ENCODE data around the gene CLCN2. TPM values are rescaled to one million over a fixed set of nuclear protein-coding genes. Genes with fewer than 3 reads are reported as not detected.

CLCN2 gene
- total RNA-seq, 1 experiment from 2014 or later, result 22.9 TPM

DNA sequence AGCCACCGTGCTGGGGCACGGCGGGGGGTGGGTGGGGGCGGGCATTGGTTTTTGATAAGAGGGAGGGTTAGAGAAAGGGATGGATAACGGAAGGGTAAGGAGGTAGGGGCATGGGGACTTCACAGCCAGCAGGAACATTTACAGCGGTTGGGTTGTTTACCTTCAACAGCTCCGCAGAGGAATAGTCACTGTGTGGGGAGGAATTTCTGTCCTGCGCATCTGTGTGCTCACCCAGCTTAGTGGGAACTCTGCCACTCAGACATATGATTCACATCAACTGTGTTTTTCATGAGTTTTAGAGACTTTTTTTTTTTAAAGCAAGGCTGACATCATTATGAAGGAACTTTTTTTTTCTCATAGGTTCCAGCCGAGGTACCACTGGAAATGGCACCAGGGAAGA is 38.0 kb upstream of the CLCN2 start:
- Mint-ChIP-seq H3K27me3 (ENCODE audit: unreplicated experiment) (peaks cover 90% of the 10 kb centered on the region), H3K4me3 (ENCODE audit: low read depth, unreplicated experiment) (no peak overlapping the region), H3K9me3 (ENCODE audit: low read depth, unreplicated experiment) (no peaks in the 10 kb centered on the region), H3K4me1 (ENCODE audit: low read depth, unreplicated experiment) (no peaks in the 10 kb centered on the region), H3K27ac (ENCODE audit: unreplicated experiment) (no peak overlapping the region), H3K36me3 (ENCODE audit: insufficient read depth, unreplicated experiment) (no peaks in the 10 kb centered on the region)
- no TSS peak for BruUV-seq (replicated peaks)
- DNase-seq, result no peak
- intact Hi-C loops (cut with micrococcal nuclease; ENCODE audit: unreplicated experiment), result no loop called here
- CTCF ChIA-PET, result interaction anchor here (0.6 to 0.7 kb wide), 3 partner anchors 18 to 159 kb away, joined by 3 to 4 read pairs (median 3); no protein-coding TSS in a partner anchor
- TF ChIP-seq, protein P1, sequence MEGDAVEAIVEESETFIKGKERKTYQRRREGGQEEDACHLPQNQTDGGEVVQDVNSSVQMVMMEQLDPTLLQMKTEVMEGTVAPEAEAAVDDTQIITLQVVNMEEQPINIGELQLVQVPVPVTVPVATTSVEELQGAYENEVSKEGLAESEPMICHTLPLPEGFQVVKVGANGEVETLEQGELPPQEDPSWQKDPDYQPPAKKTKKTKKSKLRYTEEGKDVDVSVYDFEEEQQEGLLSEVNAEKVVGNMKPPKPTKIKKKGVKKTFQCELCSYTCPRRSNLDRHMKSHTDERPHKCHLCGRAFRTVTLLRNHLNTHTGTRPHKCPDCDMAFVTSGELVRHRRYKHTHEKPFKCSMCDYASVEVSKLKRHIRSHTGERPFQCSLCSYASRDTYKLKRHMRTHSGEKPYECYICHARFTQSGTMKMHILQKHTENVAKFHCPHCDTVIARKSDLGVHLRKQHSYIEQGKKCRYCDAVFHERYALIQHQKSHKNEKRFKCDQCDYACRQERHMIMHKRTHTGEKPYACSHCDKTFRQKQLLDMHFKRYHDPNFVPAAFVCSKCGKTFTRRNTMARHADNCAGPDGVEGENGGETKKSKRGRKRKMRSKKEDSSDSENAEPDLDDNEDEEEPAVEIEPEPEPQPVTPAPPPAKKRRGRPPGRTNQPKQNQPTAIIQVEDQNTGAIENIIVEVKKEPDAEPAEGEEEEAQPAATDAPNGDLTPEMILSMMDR (IDR thresholded peaks at IDR 0.05; ENCODE audit: unreplicated experiment), result no peak

DNA sequence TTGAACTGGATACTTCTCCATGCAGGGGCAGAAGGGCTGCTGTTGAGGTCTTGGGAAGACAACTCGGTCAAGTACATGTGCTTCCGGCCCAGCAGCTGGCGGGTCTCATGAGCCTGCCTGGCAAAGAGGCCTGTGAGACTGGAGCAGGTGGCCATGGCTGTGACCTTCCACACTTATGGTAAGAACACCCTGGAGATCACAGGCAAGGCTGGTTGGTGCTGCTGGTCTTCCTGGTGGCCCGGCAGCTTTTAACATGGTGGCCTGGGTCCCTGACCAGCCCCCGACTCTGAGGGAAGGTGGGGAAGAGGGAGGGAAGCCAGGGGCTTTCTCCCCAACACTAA is 33.9 kb upstream of the CLCN2 start:
- peaks cover 86% of the 10 kb centered on the region for H3K27me3 Mint-ChIP-seq (ENCODE audit: unreplicated experiment)
- no TSS peak for BruUV-seq (replicated peaks)
- CTCF ChIA-PET, result interaction anchor here (0.6 kb wide), 1 partner anchor 145 kb away, joined by 4 read pairs; no protein-coding TSS in a partner anchor
- TF ChIP-seq, protein P1 (IDR thresholded peaks at IDR 0.05; ENCODE audit: unreplicated experiment), result no peak
- no peaks in the 10 kb centered on the region for H3K4me1 Mint-ChIP-seq (ENCODE audit: low read depth, unreplicated experiment)
- H3K27ac Mint-ChIP-seq (ENCODE audit: unreplicated experiment), result no peak overlapping the region
- no peak overlapping the region for H3K4me3 Mint-ChIP-seq (ENCODE audit: low read depth, unreplicated experiment)
- no peak for DNase-seq
- no peaks in the 10 kb centered on the region for H3K9me3 Mint-ChIP-seq (ENCODE audit: low read depth, unreplicated experiment)
- H3K36me3 Mint-ChIP-seq (ENCODE audit: insufficient read depth, unreplicated experiment), result no peaks in the 10 kb centered on the region
- intact Hi-C loops (cut with micrococcal nuclease; ENCODE audit: unreplicated experiment), result no loop called here

DNA sequence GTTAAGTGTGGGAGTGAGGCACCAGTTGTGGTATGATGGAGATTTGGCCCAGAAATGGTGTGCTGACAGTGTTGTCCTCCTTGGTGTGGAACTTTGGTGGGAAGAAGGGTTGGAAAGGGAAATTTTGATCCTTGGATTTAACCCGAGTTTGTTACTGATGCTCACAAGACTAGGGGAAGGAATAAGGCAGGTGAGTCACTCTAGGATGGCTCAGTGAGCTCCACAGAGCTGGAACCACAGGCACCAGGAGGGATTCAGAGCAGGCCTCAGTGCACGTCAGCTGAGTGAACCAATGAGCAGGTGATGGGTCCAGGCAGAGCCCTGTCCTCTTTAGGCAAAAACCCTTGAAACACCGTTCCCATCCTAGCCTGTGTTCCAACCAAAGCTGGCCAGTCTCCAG is 29.9 kb upstream of the CLCN2 start:
- no peak for DNase-seq
- Mint-ChIP-seq H3K36me3 (ENCODE audit: insufficient read depth, unreplicated experiment) (no peaks in the 10 kb centered on the region), H3K4me1 (ENCODE audit: low read depth, unreplicated experiment) (no peaks in the 10 kb centered on the region), H3K9me3 (ENCODE audit: low read depth, unreplicated experiment) (no peaks in the 10 kb centered on the region), H3K4me3 (ENCODE audit: low read depth, unreplicated experiment) (no peak overlapping the region), H3K27ac (ENCODE audit: unreplicated experiment) (no peak overlapping the region), H3K27me3 (ENCODE audit: unreplicated experiment) (peaks cover 96% of the 10 kb centered on the region)
- CTCF ChIA-PET, result interaction anchor here (1.3 kb wide), 1 partner anchor 20 kb away, joined by 4 read pairs; no protein-coding TSS in a partner anchor
- BruUV-seq (replicated peaks), result no TSS peak
- TF ChIP-seq, protein P1 (IDR thresholded peaks at IDR 0.05; ENCODE audit: unreplicated experiment), result no peak
- intact Hi-C loops (cut with micrococcal nuclease; ENCODE audit: unreplicated experiment), result no loop called here

DNA sequence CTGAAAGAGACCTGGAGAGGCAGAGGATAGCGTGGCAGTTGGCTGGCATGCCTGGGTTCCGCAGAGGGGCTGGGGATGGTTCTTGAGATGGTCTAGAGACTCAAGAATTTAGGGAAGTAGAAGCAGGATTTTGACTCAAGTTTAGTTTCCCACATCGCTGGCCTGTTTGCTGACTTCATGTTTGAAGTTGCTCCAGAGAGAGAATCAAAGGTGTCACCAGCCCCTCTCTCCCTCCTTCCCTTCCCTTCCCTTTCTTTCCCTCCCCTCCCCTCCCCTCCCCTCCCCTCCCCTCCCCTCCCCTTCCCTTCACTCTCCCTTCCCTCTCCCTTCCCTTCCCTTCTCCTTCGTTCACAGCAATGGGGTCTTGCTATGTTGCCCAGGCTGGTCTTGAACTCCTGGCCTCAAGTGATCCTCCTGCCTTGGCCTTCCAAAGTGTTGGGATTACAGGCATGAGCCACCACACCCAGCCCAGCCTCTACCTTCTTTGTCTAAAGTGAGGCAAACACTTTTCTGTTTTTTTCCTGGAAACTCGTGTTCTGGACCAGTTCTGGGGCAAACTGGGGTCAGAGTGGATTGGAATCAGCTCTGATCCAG is 28.6 kb upstream of the CLCN2 start:
- Mint-ChIP-seq H3K27ac (ENCODE audit: unreplicated experiment) (no peak overlapping the region), H3K9me3 (ENCODE audit: low read depth, unreplicated experiment) (no peaks in the 10 kb centered on the region), H3K27me3 (ENCODE audit: unreplicated experiment) (peaks cover 96% of the 10 kb centered on the region), H3K4me1 (ENCODE audit: low read depth, unreplicated experiment) (no peaks in the 10 kb centered on the region), H3K4me3 (ENCODE audit: low read depth, unreplicated experiment) (no peak overlapping the region), H3K36me3 (ENCODE audit: insufficient read depth, unreplicated experiment) (no peaks in the 10 kb centered on the region)
- CTCF ChIA-PET, result interaction anchor here (1.3 kb wide), 1 partner anchor 18 kb away, joined by 4 read pairs; no protein-coding TSS in a partner anchor
- no TSS peak for BruUV-seq (replicated peaks)
- TF ChIP-seq, protein P1 (IDR thresholded peaks at IDR 0.05; ENCODE audit: unreplicated experiment), result no peak
- no peak for DNase-seq
- intact Hi-C loops (cut with micrococcal nuclease; ENCODE audit: unreplicated experiment), result no loop called here

Data from Calu3 (cell line).